Measurements from ENCODE around the gene ENOX2. TPM values are rescaled to one million over a fixed set of nuclear protein-coding genes. Genes with fewer than 3 reads are reported as not detected.

ENOX2 gene
- total and polyA plus RNA-seq, 2 donors (not counting 1 experiment from before 2014, with no cell fraction given): 7.6 to 12.9 TPM

GRCh38 chrX:130705591-130705990 lies 197.4 kb downstream of the ENOX2 start:
- no peaks in the 10 kb centered on the region for H3K36me3 ChIP-seq (ENCODE audit: control insufficient read depth, insufficient read depth, low read length)
- no peak for DNase-seq (ENCODE audit: low read depth in 2 of 2)
- TF ChIP-seq EZH2 (IDR thresholded peaks at IDR 0.05; ENCODE audit: low read length, missing control alignments) (no peak), CTCF (conservative IDR thresholded peaks at IDR 0.05 in 1 of 2, IDR thresholded peaks at IDR 0.05 in 1 of 2; ENCODE audit: low read depth in 1 of 2, low read length in 2 of 2) (no peak)
- H3K79me2 ChIP-seq (ENCODE audit: control insufficient read depth, insufficient read depth, low read length): no peaks in the 10 kb centered on the region
- H3K27me3 ChIP-seq (ENCODE audit: control insufficient read depth, insufficient read depth, low read length): no peaks in the 10 kb centered on the region
- H2AFZ ChIP-seq (ENCODE audit: low read length): no peak overlapping the region
- no peak overlapping the region for H3K4me3 ChIP-seq (replicated peaks in 1 of 4; ENCODE audit: control extremely low read depth in 1 of 4, insufficient read depth in 1 of 4, low read depth in 3 of 4, low read length in 4 of 4)
- H3K9me3 ChIP-seq (ENCODE audit: control insufficient read depth, insufficient read depth, low read depth, low read length): no peaks in the 10 kb centered on the region
- H3K4me2 ChIP-seq (ENCODE audit: extremely low read depth, insufficient read depth, low read length): no peak overlapping the region
- no peak overlapping the region for H3K9ac ChIP-seq (ENCODE audit: insufficient read depth, low read length)
- H4K20me1 ChIP-seq (ENCODE audit: control insufficient read depth, extremely low read depth, insufficient read depth, low read length): no peaks in the 10 kb centered on the region
- no peak overlapping the region for H3K27ac ChIP-seq (ENCODE audit: insufficient read depth, low read length)
- H3K4me1 ChIP-seq (ENCODE audit: control insufficient read depth, extremely low read depth, insufficient read depth, low read length): no peaks in the 10 kb centered on the region

GRCh38 chrX:130704053-130705038 lies 198.7 kb downstream of the ENOX2 start:
- Histone ChIP-seq H3K79me2 (ENCODE audit: control insufficient read depth, insufficient read depth, low read length) (no peaks in the 10 kb centered on the region), H2AFZ (ENCODE audit: low read length) (no peak overlapping the region), H3K4me1 (ENCODE audit: control insufficient read depth, extremely low read depth, insufficient read depth, low read length) (no peaks in the 10 kb centered on the region), H3K9ac (ENCODE audit: insufficient read depth, low read length) (no peak overlapping the region), H3K36me3 (ENCODE audit: control insufficient read depth, insufficient read depth, low read length) (no peaks in the 10 kb centered on the region), H3K9me3 (ENCODE audit: control insufficient read depth, insufficient read depth, low read depth, low read length) (no peaks in the 10 kb centered on the region), H3K4me2 (ENCODE audit: extremely low read depth, insufficient read depth, low read length) (peak overlapping the region; percentile 27), H3K27ac (ENCODE audit: insufficient read depth, low read length) (no peak overlapping the region), H4K20me1 (ENCODE audit: control insufficient read depth, extremely low read depth, insufficient read depth, low read length) (no peaks in the 10 kb centered on the region), H3K4me3 (replicated peaks in 1 of 4; ENCODE audit: control extremely low read depth in 1 of 4, insufficient read depth in 1 of 4, low read depth in 3 of 4, low read length in 4 of 4) (peak overlapping the region in 1 of 4 experiments; percentile 20), H3K27me3 (ENCODE audit: control insufficient read depth, insufficient read depth, low read length) (no peaks in the 10 kb centered on the region)
- no peak for TF ChIP-seq CTCF (conservative IDR thresholded peaks at IDR 0.05 in 1 of 2, IDR thresholded peaks at IDR 0.05 in 1 of 2; ENCODE audit: low read depth in 1 of 2, low read length in 2 of 2)
- TF ChIP-seq EZH2 (IDR thresholded peaks at IDR 0.05; ENCODE audit: low read length, missing control alignments): no peak
- DNase-seq (ENCODE audit: low read depth in 2 of 2): peak; percentile 47 to 57

- H3K9me3 ChIP-seq (ENCODE audit: control insufficient read depth, insufficient read depth, low read depth, low read length): no peaks in the 10 kb centered on the region
- H3K9ac ChIP-seq (ENCODE audit: insufficient read depth, low read length): no peak overlapping the region
- no peak overlapping the region for H3K4me2 ChIP-seq (ENCODE audit: extremely low read depth, insufficient read depth, low read length)
- H4K20me1 ChIP-seq (ENCODE audit: control insufficient read depth, extremely low read depth, insufficient read depth, low read length): no peaks in the 10 kb centered on the region
- no peak overlapping the region for H2AFZ ChIP-seq (ENCODE audit: low read length)
- H3K79me2 ChIP-seq (ENCODE audit: control insufficient read depth, insufficient read depth, low read length): no peaks in the 10 kb centered on the region
- H3K4me3 ChIP-seq (replicated peaks in 1 of 4; ENCODE audit: control extremely low read depth in 1 of 4, insufficient read depth in 1 of 4, low read depth in 3 of 4, low read length in 4 of 4): no peak overlapping the region
- H3K36me3 ChIP-seq (ENCODE audit: control insufficient read depth, insufficient read depth, low read length): no peaks in the 10 kb centered on the region
- H3K4me1 ChIP-seq (ENCODE audit: control insufficient read depth, extremely low read depth, insufficient read depth, low read length): no peaks in the 10 kb centered on the region
- no peak overlapping the region for H3K27ac ChIP-seq (ENCODE audit: insufficient read depth, low read length)
- TF ChIP-seq EZH2 (IDR thresholded peaks at IDR 0.05; ENCODE audit: low read length, missing control alignments) (no peak), CTCF (conservative IDR thresholded peaks at IDR 0.05 in 1 of 2, IDR thresholded peaks at IDR 0.05 in 1 of 2; ENCODE audit: low read depth in 1 of 2, low read length in 2 of 2) (no peak)
- no peaks in the 10 kb centered on the region for H3K27me3 ChIP-seq (ENCODE audit: control insufficient read depth, insufficient read depth, low read length)
- peak; percentile 13 to 25 for DNase-seq (ENCODE audit: low read depth in 2 of 2)
Measured at GRCh38 chrX:130702867-130703707, 199.9 kb downstream of the ENOX2 start.

Measured in fibroblast of lung (primary cell).